HEK293T (cell line): ENCODE measurements around the gene LARP7.

Experiments used
- ARNT ChIP-seq: fragments of 450-650 bp; IDR thresholded peaks from 2 replicates; pipeline ENCODE4 v1.6.1; 2017; ENCODE audit warnings: mild to moderate bottlenecking
- BHLHE40 ChIP-seq: fragments of 450-650 bp; IDR thresholded peaks from 2 replicates; pipeline ENCODE4 v1.6.1; 2016; ENCODE audit warnings: mild to moderate bottlenecking, moderate library complexity, borderline replicate concordance
- ELF4 ChIP-seq: fragments of 450-650 bp; IDR thresholded peaks from 2 replicates; pipeline ENCODE4 v1.6.1; 2017; ENCODE audit warnings: antibody characterized with exemption
- FOXA1 ChIP-seq: fragments of 450-650 bp; IDR thresholded peaks from 2 replicates; pipeline ENCODE4 v1.6.1; 2016; ENCODE audit warnings: mild to moderate bottlenecking
- FOXK2 ChIP-seq: fragments of 450-650 bp; IDR thresholded peaks from 2 replicates; pipeline ENCODE4 v1.6.1; 2016; ENCODE audit warnings: mild to moderate bottlenecking
- FOXM1 ChIP-seq: fragments of 450-650 bp; IDR thresholded peaks from 2 replicates; pipeline ENCODE4 v1.6.1; 2017; ENCODE audit warnings: mild to moderate bottlenecking, borderline replicate concordance
- SP1 ChIP-seq: fragments of 450-650 bp; IDR thresholded peaks from 2 replicates; pipeline ENCODE4 v1.6.1; 2017
- SUZ12 ChIP-seq: fragments of 450-650 bp; IDR thresholded peaks from 2 replicates; pipeline ENCODE4 v1.6.1; 2016; ENCODE audit warnings: mild to moderate bottlenecking
- ZNF384 ChIP-seq: fragments of 450-650 bp; IDR thresholded peaks from 2 replicates; pipeline ENCODE4 v1.6.1; 2016
- TF ChIP-seq, protein P1 (sequence below): fragments of 450-650 bp; IDR thresholded peaks from 2 replicates; pipeline ENCODE4 v1.6.1; 2016

DNA sequence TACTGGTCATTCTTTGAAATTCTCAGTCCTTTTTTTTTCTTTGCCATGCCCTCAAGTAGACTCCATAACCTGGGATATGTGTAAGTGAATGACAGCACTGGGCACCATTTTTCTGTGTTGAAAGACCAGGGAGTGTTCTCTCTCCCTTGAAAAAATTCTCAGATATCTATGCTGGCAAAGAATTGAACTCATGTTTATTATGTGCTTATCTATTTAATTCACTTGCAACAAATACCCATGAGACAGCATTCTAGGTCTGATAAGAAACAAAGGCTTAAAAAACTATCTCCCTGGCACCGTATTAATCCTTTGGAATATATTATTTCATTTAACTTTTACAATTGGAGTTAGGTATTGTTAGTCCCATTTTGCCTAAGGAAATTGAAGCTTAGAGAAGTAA, 36.7 kb downstream of the LARP7 start:
- TF ChIP-seq FOXM1, result no peak
- no peak for TF ChIP-seq FOXK2
- no peak for TF ChIP-seq BHLHE40
- TF ChIP-seq ELF4, result no peak
- TF ChIP-seq ZNF384, result no peak
- no peak for TF ChIP-seq SUZ12
- TF ChIP-seq FOXA1, result no peak
- TF ChIP-seq, protein P1, sequence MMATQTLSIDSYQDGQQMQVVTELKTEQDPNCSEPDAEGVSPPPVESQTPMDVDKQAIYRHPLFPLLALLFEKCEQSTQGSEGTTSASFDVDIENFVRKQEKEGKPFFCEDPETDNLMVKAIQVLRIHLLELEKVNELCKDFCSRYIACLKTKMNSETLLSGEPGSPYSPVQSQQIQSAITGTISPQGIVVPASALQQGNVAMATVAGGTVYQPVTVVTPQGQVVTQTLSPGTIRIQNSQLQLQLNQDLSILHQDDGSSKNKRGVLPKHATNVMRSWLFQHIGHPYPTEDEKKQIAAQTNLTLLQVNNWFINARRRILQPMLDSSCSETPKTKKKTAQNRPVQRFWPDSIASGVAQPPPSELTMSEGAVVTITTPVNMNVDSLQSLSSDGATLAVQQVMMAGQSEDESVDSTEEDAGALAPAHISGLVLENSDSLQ, result no peak
- no peak for TF ChIP-seq ARNT
- TF ChIP-seq SP1, result no peak
